GM20431 (cell line): ENCODE data around the gene BIN1.

Experiments
- in situ Hi-C: fragments of 300-500 bp; cut with MseI, MboI; formaldehyde crosslinking; loops from one replicate; pipeline ENCODE4 v1.15.0; 2020; ENCODE audit warnings: low sequenced_read_pairs; ENCODE audit not compliant: unreplicated experiment

BIN1 gene

DNA sequence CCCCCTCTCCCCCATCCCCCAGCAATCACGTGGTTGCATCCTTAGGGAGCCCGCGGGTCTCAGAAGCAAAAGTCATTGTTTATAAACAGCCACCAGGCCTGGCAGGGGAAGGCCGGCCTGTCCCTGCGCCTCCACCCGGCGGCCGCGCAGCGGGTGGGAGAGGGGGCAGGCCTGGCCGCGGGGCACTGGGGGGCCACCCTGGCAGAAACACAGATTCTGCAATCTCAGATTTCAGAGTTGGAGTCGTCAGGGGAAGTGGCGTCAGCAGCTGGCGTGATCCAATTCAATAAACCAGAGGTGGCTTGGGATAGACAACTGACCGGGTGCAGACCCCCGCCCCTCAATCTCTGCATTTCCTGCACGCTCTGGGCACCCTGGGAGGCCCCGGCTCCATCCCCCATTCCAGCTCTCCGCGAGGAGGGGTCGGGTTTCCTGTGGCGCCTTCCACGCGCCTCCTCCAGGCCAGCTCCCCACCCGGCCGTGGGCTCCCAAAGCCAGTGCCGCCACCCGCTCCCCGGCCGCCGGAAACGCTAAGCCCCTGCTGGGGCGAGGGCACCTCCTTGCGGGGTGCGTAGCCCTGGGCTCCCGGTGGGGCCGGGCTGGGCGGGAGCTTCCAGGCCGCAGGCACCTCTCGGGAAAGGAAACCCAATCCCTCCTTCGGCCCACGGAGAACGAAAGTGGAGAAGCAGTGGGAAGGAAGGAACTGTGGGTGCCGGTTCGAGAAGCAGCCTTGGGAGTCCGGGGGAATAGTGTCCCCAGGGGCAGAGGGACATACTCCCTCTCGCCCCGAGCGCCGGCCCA, 1.1 kb downstream of the BIN1 start:
- in situ Hi-C loops = no loop called here

DNA sequence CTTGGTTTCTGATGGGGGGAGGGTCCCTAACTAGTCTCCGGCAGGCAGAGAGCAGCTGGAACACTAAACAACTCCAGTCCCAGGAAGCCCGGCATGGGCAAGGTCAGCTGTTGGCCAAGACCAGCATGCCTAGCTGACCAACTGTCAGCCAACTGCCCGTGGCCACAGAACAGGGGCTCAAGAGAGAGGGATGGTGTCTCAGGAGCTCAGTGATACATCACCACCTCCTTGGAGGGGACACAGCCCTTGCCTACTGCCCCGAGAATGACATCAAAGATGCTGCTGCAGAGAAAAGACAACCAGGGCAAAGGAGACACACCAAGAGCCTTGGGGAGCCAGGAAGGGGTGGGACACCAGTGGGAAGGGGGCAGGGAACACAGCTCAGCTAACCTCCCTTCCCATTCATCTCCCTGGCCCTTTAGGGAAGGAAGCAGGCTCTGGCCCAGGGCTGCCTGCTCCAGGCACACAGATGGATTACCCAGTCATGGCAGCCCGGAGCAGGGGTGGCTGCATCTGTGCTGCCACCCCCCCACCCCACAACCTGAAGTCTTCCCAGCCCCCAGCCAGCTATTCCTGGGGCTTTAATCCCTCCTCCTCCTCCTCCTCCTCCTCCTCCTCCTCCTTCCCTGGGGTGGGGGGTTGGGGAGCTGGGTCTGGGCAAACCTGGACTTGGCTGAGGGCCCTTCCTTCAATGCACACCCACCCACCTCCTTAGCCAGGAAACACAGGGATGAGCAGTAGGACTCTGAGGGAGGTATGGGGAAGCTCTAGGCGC, 1.9 kb downstream of the BIN1 start:
- in situ Hi-C loops = no loop called here

GRCh38 chr2:127104166-127104660, 2.7 kb downstream of the BIN1 start:
- in situ Hi-C loops = no loop called here

DNA sequence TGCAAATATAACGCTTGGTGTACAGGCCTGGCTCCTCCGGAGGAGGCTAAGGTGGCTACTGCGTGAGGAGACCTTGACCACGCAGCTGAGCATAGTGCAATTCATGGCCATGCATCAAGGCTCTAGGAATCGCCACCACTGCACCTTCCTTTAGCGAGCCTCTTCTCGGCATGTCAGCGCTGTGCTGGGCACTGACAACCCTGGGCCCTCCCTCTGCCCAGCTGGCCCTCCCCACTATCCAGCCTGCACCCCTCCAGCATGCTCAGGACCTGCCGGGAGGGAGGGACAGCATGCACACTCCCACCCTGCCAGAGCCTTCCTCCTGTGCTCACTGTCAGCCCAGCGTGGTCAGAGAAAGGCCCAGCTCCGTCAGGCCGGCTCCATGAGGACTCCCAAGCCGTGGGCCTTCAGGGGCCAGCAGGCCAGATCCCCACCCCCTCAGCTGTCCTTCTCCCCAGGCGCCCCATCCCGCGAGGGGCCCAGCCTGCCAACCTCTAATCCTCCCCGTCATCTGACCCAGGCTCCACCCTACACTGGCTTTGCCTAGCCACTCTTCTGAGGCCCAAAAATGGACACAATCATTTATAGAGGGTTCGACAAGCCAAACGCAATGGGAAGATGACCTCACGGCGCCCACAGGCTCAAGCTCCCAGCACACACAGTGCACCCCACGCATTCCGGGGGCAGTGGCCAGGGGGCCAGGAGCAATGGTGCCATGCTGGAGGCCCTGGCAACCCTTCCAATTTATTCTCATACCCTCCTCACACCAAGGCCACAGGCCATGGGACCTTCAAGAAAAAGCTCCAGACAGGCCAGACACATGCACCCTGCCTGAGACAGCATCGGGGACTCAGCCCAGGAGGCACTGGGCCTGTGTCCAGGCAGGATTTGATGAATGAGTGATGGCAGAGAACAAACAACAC, 3.5 kb downstream of the BIN1 start:
- in situ Hi-C loops = no loop called here

DNA sequence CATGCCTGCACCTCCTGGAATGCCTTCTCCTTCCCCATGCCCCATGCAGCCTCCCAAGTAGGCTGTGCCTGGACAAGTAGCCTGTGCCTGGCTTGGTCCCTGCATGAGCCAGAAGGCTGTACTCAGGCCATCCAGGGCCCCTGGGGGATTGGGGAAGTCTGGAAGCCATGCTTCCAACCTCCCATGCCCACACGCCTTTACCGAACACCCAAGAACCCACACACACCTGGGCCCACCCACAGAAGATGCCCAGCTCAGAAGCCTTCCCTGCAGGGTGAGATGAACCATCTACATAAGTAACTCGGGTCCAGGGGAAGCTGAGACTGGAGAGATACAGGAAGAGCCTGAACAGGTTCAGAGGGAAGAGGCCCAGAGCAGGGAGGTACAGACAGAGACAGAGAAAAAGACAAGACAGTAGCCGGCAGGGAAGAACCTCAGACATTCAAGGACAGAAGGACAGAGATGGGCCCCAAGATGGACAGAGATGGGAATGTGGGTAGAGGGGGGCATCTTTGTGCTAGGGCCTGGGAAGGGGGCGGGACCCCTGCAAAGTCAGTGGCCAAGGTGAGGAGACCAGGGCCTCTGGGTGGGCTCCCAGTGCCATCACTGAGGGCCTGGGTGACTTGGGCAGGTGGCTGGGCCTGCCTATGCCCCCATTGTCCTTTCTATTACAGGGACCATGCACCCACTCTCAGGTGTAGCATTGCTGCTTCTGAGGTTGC, 4.3 kb downstream of the BIN1 start:
- in situ Hi-C loops = no loop called here

- in situ Hi-C loops = no loop called here
Measured at GRCh38 chr2:127101756-127102477, 5.0 kb downstream of the BIN1 start.

- in situ Hi-C loops = no loop called here
Measured at GRCh38 chr2:127101048-127101611, 5.8 kb downstream of the BIN1 start.

- in situ Hi-C loops = no loop called here
Measured at GRCh38 chr2:127100251-127101047, 6.5 kb downstream of the BIN1 start.

DNA sequence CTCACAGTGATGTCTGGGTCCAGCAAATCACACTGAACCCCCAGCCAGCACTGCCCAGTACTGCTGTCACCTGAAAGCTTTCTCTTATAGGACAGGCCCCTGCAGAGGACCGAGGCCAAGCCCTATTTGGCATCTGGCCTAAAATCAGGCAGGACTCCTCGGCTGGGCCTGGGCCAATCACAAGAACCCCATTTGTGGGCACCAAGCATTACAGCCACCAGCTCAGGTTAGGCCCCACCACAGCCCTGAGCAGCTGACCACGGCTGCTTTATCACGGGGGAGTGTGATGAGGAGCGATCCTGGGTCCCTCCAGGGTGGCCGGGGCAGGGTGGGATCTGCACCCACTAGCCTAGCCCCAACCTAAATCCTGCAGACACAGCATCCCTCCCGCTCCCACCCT, 8.2 kb downstream of the BIN1 start:
- in situ Hi-C loops = no loop called here

GRCh38 chr2:127097841-127098651, 8.9 kb downstream of the BIN1 start:
- in situ Hi-C loops = no loop called here

- in situ Hi-C loops = no loop called here
Measured at GRCh38 chr2:127097471-127097765, 9.5 kb downstream of the BIN1 start.

- in situ Hi-C loops = no loop called here
Measured at GRCh38 chr2:127096718-127097470, 10.1 kb downstream of the BIN1 start.

DNA sequence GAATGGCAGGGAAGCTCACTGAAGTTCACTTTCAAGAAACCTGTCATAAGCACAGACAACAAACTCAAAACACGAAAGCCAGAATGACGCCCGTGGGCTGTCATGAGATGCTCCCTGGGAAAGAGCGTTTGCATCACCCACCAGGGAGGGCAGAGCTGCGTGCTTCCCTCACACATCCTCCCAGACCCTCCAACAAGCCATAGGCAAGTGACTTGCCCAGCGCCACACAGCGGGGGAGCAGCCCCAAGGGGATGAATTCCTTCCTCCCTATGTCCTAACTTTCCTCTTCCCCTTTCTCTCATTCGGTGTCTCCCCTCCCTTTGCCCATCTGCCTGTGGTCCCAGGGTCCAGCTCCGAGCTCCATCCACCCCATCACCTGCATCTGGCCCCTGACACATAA, 10.7 kb downstream of the BIN1 start:
- in situ Hi-C loops = no loop called here

DNA sequence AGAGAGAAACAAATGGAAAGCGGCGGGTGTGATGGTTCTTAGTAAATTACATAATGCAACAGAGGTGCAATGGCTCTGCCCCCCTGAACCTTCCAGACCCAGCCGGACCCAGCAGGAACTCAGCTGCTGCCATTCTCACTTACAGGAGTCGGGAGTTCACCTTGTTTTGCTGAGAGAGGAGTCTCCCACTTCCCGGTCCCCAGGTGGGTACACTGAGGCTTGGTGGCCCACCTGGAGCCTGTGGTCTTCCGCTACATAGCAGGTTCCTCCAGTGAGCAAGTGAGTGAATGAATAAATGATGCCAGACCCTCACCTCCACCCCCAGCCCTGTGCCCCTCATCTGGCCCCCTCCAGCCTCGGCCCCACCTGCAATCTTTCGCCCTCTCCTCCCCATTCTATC, 11.2 kb downstream of the BIN1 start:
- in situ Hi-C loops = no loop called here

DNA sequence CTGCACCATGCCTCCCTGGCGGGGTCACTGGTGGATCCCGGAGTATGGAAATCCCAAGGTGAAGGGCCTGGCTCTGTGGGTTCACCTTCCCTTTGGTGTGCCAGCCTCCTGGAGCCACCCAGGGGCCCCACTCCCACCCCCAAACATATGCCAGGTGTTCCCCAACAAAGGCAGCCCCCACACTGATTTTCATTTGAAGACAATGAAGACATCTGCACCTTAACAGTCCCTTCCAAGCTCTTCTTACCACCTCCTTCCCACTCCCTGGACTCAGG, 11.7 kb downstream of the BIN1 start:
- in situ Hi-C loops = no loop called here

DNA sequence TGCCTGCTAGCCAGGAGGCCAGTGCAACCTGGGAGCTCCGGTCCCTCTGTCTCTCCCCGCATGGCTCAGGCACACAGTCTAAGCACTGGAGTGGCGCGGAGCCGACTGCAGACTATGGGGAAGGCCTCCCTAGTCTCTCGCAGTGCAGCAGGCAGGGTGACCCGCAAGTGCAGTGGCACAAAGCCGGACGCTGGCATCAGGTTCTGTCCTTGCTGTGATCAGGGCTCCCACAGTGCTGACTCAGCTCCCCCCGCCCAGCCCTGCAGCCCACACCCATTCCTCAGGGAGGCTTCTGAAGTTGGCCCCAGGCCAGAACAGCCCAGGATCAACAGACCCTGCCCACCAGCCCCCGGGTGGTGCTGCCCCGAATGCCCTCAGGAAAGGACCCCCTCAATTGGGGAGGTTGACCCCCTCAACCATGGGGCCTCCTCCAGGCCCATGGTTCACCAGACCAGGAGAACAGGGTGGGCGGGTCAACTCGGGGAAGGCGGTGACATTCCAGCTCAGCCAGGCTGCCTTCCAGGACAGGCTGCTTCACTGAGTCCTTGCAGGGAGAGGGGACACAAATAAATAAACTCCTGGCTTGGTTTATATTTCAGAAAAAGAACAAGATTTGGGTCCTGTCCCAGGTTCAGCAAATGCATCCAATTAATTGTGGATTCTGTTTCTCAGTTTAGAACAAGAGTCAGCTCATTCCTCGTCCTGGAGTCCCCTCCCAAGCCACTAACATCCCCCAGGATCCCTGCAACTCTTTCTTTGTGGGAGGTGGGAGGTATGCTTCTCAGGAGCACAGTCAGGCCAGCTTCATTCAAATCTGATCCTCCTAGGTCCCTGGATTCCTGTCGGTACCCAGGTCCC, 12.2 kb downstream of the BIN1 start:
- in situ Hi-C loops = no loop called here
